Measurements from ENCODE around the gene MLST8.
"Not testable (repeated sequence)": the region's sequence is repeated elsewhere in the genome, so short reads cannot be mapped to it uniquely, and the experiment has no call there.

Gene MLST8

GRCh38 chr16:2199095-2199494 is 6.2 kb upstream of the MLST8 start:
- in situ Hi-C loops (cut with HindIII; ENCODE audit: low pct_ligation_motif_present, low pct_unique_long_range_greater_than_20kb, low sequenced_read_pairs) = no loop called here
- DNase-seq = no peak

GRCh38 chr16:2199621-2200139 is 5.6 kb upstream of the MLST8 start:
- in situ Hi-C loops (cut with HindIII; ENCODE audit: low pct_ligation_motif_present, low pct_unique_long_range_greater_than_20kb, low sequenced_read_pairs) = no loop called here
- DNase-seq = no peak

- DNase-seq = no peak
- in situ Hi-C loops (cut with HindIII; ENCODE audit: low pct_ligation_motif_present, low pct_unique_long_range_greater_than_20kb, low sequenced_read_pairs) = no loop called here
These were observed 4.9 kb upstream of the MLST8 start for GRCh38 chr16:2200313-2200712.

- in situ Hi-C loops (cut with HindIII; ENCODE audit: low pct_ligation_motif_present, low pct_unique_long_range_greater_than_20kb, low sequenced_read_pairs); DNase-seq: not testable (repeated sequence)
These were observed 2.0 kb upstream of the MLST8 start for GRCh38 chr16:2203119-2203688.

- in situ Hi-C loops (cut with HindIII; ENCODE audit: low pct_ligation_motif_present, low pct_unique_long_range_greater_than_20kb, low sequenced_read_pairs) = no loop called here
- DNase-seq = no peak
These were observed 694 bp upstream of the MLST8 start for GRCh38 chr16:2204416-2205103.

- in situ Hi-C loops (cut with HindIII; ENCODE audit: low pct_ligation_motif_present, low pct_unique_long_range_greater_than_20kb, low sequenced_read_pairs) = no loop called here
- DNase-seq = no peak
These were observed 686 bp downstream of the MLST8 start for GRCh38 chr16:2205967-2206313.

GRCh38 chr16:2206420-2206779 is 1.1 kb downstream of the MLST8 start:
- in situ Hi-C loops (cut with HindIII; ENCODE audit: low pct_ligation_motif_present, low pct_unique_long_range_greater_than_20kb, low sequenced_read_pairs) = no loop called here
- no peak for DNase-seq

GRCh38 chr16:2206780-2207433 is 1.7 kb downstream of the MLST8 start:
- DNase-seq = no peak
- in situ Hi-C loops (cut with HindIII; ENCODE audit: low pct_ligation_motif_present, low pct_unique_long_range_greater_than_20kb, low sequenced_read_pairs) = no loop called here

GRCh38 chr16:2207872-2208271 is 2.6 kb downstream of the MLST8 start:
- DNase-seq = no peak
- in situ Hi-C loops (cut with HindIII; ENCODE audit: low pct_ligation_motif_present, low pct_unique_long_range_greater_than_20kb, low sequenced_read_pairs) = no loop called here

GRCh38 chr16:2208308-2208707 is 3.1 kb downstream of the MLST8 start:
- DNase-seq = no peak
- in situ Hi-C loops (cut with HindIII; ENCODE audit: low pct_ligation_motif_present, low pct_unique_long_range_greater_than_20kb, low sequenced_read_pairs) = no loop called here

- DNase-seq = no peak
- in situ Hi-C loops (cut with HindIII; ENCODE audit: low pct_ligation_motif_present, low pct_unique_long_range_greater_than_20kb, low sequenced_read_pairs) = no loop called here
These were observed 3.5 kb downstream of the MLST8 start for GRCh38 chr16:2208772-2209171.

GRCh38 chr16:2209258-2210008 is 4.2 kb downstream of the MLST8 start:
- in situ Hi-C loops (cut with HindIII; ENCODE audit: low pct_ligation_motif_present, low pct_unique_long_range_greater_than_20kb, low sequenced_read_pairs) = no loop called here
- no peak for DNase-seq

GRCh38 chr16:2210009-2210332 is 4.7 kb downstream of the MLST8 start:
- in situ Hi-C loops (cut with HindIII; ENCODE audit: low pct_ligation_motif_present, low pct_unique_long_range_greater_than_20kb, low sequenced_read_pairs) = no loop called here
- DNase-seq = no peak

- in situ Hi-C loops (cut with HindIII; ENCODE audit: low pct_ligation_motif_present, low pct_unique_long_range_greater_than_20kb, low sequenced_read_pairs) = no loop called here
- DNase-seq = no peak
These were observed 5.4 kb downstream of the MLST8 start, which contains the start of gene BRICD5 for GRCh38 chr16:2210386-2211365. Gene BRICD5, minus strand, starts transcription at chr16:2210863. Its CDS starts 30 bp downstream, at chr16:2210833.

GRCh38 chr16:2211923-2212347 is 6.7 kb downstream of the MLST8 start:
- in situ Hi-C loops (cut with HindIII; ENCODE audit: low pct_ligation_motif_present, low pct_unique_long_range_greater_than_20kb, low sequenced_read_pairs) = no loop called here
- DNase-seq = no peak

GRCh38 chr16:2212362-2213324 is 7.4 kb downstream of the MLST8 start:
- in situ Hi-C loops (cut with HindIII; ENCODE audit: low pct_ligation_motif_present, low pct_unique_long_range_greater_than_20kb, low sequenced_read_pairs) = no loop called here
- DNase-seq = no peak

All from ACHN (cell line).